ENCODE measurements around the gene TUBG2.

GRCh38 chr17:42676424-42677011 is 17.4 kb downstream of the TUBG2 start, which contains the start of gene PLEKHH3:
- TF ChIP-seq PATZ1 (CRISPR knock-in tag; IDR thresholded peaks at IDR 0.05; ENCODE audit: borderline replicate concordance) (peak; percentile 71), CREB5 (CRISPR knock-in tag; IDR thresholded peaks at IDR 0.05; ENCODE audit: low read depth) (no peak), RARB (CRISPR knock-in tag; IDR thresholded peaks at IDR 0.05) (no peak), ZFP3 (CRISPR knock-in tag; IDR thresholded peaks at IDR 0.05) (no peak), CSRNP3 (CRISPR knock-in tag; IDR thresholded peaks at IDR 0.05) (no peak), ZFP30 (CRISPR knock-in tag; IDR thresholded peaks at IDR 0.05) (no peak), ARNTL (CRISPR knock-in tag; IDR thresholded peaks at IDR 0.05; ENCODE audit: borderline replicate concordance, low read depth) (no peak), PPARA (CRISPR knock-in tag; IDR thresholded peaks at IDR 0.05; ENCODE audit: borderline replicate concordance) (no peak), ZC3H10 (CRISPR knock-in tag; IDR thresholded peaks at IDR 0.05) (no peak)
